IMR-90 (cell line): Measurements from ENCODE around the gene NIPSNAP3A. TPM values are rescaled to one million over a fixed set of nuclear protein-coding genes. Genes with fewer than 3 reads are reported as not detected.

Experiments
- ATAC-seq: fragments of 200-7000 bp; cut with Tn5 transposase; 2 replicates; pipeline ENCODE4 v1.9.1; 2020; ENCODE audit warnings: low read depth, mild to moderate bottlenecking, moderate library complexity
- BruUV-seq: library from RNA; stranded (reverse); fragments of 400-500 nt; replicated peaks from 2 replicates; lab custom pipeline; 2021; lab: Mats Ljungman, UMichigan
- CTCF ChIA-PET: fragments of 300-600 bp; formaldehyde crosslinking; extraction: SDS; loops from one replicate; lab custom pipeline; 2021; ENCODE audit warnings: antibody characterized with exemption; lab: Yijun Ruan, JAX
- POLR2A ChIA-PET: fragments of 300-600 bp; sonication (Branson Sonifier 250); formaldehyde crosslinking; loops from one replicate; lab custom pipeline; 2022; ENCODE audit warnings: antibody characterized with exemption; ENCODE audit not compliant: unreplicated experiment; lab: Charles Lee
- DNase-seq: peaks from one replicate; pipeline ENCODE4 v3.0.0; 2013
- H2AFZ ChIP-seq: replicated peaks from 2 replicates; pipeline ENCODE3; 2013; ENCODE audit warnings: low read length, mild to moderate bottlenecking; ENCODE audit not compliant: poor library complexity
- H2AK5ac ChIP-seq: 2 replicates; pipeline ENCODE4 v1.6.1; 2013; ENCODE audit warnings: low read depth, low read length, inconsistent platforms
- H2AK9ac ChIP-seq: replicated peaks from 2 replicates; pipeline ENCODE3; 2013; ENCODE audit warnings: mild to moderate bottlenecking, low read depth, low read length, moderate library complexity; ENCODE audit not compliant: poor library complexity
- H2BK120ac ChIP-seq: 2 replicates; pipeline ENCODE4 v1.6.1; 2013; ENCODE audit warnings: low read depth, low read length, inconsistent platforms
- H2BK15ac ChIP-seq: 3 replicates; pipeline ENCODE4 v1.6.1; 2013; ENCODE audit warnings: low read depth, low read length, inconsistent platforms
- H2BK20ac ChIP-seq: 2 replicates; pipeline ENCODE4 v1.6.1; 2013; ENCODE audit warnings: low read depth, mild to moderate bottlenecking, inconsistent platforms, low read length, moderate library complexity
- H2BK5ac ChIP-seq: 2 replicates; pipeline ENCODE4 v1.6.1; 2013; ENCODE audit warnings: mild to moderate bottlenecking, low read depth, low read length, inconsistent platforms; ENCODE audit not compliant: poor library complexity, severe bottlenecking
- H3K14ac ChIP-seq: replicated peaks from 2 replicates; pipeline ENCODE4 v1.6.1; 2013; ENCODE audit warnings: low read depth, low read length, inconsistent platforms
- H3K18ac ChIP-seq: 2 replicates; pipeline ENCODE4 v1.6.1; 2013; ENCODE audit warnings: low read depth, low read length, control low read depth
- H3K23ac ChIP-seq: 2 replicates; pipeline ENCODE4 v1.6.1; 2013; ENCODE audit warnings: low read depth, low read length, inconsistent platforms
- H3K27ac ChIP-seq: 2 replicates; pipeline ENCODE4 v1.5.1; 2013; ENCODE audit warnings: mild to moderate bottlenecking, control low read depth, low read length; ENCODE audit not compliant: insufficient read depth
- H3K27me3 ChIP-seq: 2 replicates; pipeline ENCODE4 v1.6.1; 2013; ENCODE audit warnings: low read length; ENCODE audit not compliant: control insufficient read depth, insufficient read depth
- H3K36me3 ChIP-seq: 2 replicates; pipeline ENCODE4 v1.6.1; 2013; ENCODE audit warnings: low read length, mixed read lengths; ENCODE audit not compliant: control insufficient read depth, insufficient read depth
- H3K4ac ChIP-seq: 2 replicates; pipeline ENCODE4 v1.6.1; 2013; ENCODE audit warnings: low read depth, low read length, inconsistent platforms
- H3K4me1 ChIP-seq: 2 replicates; pipeline ENCODE4 v1.6.1; 2013; ENCODE audit warnings: low read length, mixed read lengths; ENCODE audit not compliant: control insufficient read depth, insufficient read depth
- H3K4me2 ChIP-seq: 2 replicates; pipeline ENCODE4 v1.6.1; 2013; ENCODE audit warnings: low read depth, mild to moderate bottlenecking, control low read depth, low read length, moderate library complexity
- H3K4me3 ChIP-seq: 2 replicates; pipeline ENCODE4 v1.5.1; 2013; ENCODE audit warnings: low read depth, mild to moderate bottlenecking, control low read depth, low read length, moderate library complexity; ENCODE audit not compliant: insufficient read depth
- H3K56ac ChIP-seq: 2 replicates; pipeline ENCODE4 v1.6.1; 2013; ENCODE audit warnings: low read length, inconsistent platforms; ENCODE audit not compliant: insufficient read depth; ENCODE audit errors: extremely low read depth
- H3K79me1 ChIP-seq, 2 experiments: 2 replicates each; pipeline ENCODE4 v1.6.1; 2013; ENCODE audit warnings: low read length in 2 of 2, inconsistent platforms in 1 of 2, low read depth in 1 of 2
- H3K9ac ChIP-seq: 2 replicates; pipeline ENCODE4 v1.6.1; 2013; ENCODE audit warnings: low read depth, low read length, control low read depth
- H3K9me1 ChIP-seq: 2 replicates; pipeline ENCODE4 v1.6.1; 2013; ENCODE audit warnings: low read length, inconsistent platforms; ENCODE audit not compliant: insufficient read depth
- H3K9me3 ChIP-seq: 2 replicates; pipeline ENCODE4 v1.6.1; 2013; ENCODE audit warnings: low read length; ENCODE audit not compliant: control insufficient read depth, insufficient read depth
- H4K20me1 ChIP-seq: 2 replicates; pipeline ENCODE4 v1.6.1; 2013; ENCODE audit warnings: low read length, inconsistent platforms; ENCODE audit not compliant: insufficient read depth
- H4K5ac ChIP-seq: 2 replicates; pipeline ENCODE4 v1.6.1; 2013; ENCODE audit warnings: mild to moderate bottlenecking, low read depth, low read length, control low read depth
- H4K8ac ChIP-seq, 2 experiments: 2 replicates each; pipeline ENCODE4 v1.6.1; 2013; ENCODE audit warnings: low read depth in 2 of 2, low read length in 2 of 2, control low read depth in 1 of 2, inconsistent platforms in 1 of 2
- H4K91ac ChIP-seq: 2 replicates; pipeline ENCODE4 v1.6.1; 2013; ENCODE audit warnings: low read depth, low read length, inconsistent platforms; ENCODE audit not compliant: insufficient read depth
- BHLHE40 ChIP-seq: fragments of 150-350 bp; IDR thresholded peaks from 2 replicates; pipeline ENCODE4 v1.6.1; 2016; ENCODE audit warnings: mild to moderate bottlenecking, low read depth, low read length
- CEBPB ChIP-seq: IDR thresholded peaks from 2 replicates; pipeline ENCODE4 v1.6.1; 2012; ENCODE audit warnings: low read depth, low read length, improper control_type of control experiment
- CHD1 ChIP-seq: IDR thresholded peaks from 2 replicates; pipeline ENCODE4 v1.6.1; 2012; ENCODE audit warnings: low read depth, low read length, improper control_type of control experiment
- ELK1 ChIP-seq: fragments of 150-350 bp; IDR thresholded peaks from 2 replicates; pipeline ENCODE4 v1.6.1; 2016; ENCODE audit warnings: low read depth, mild to moderate bottlenecking, low read length, moderate library complexity, borderline replicate concordance
- FOS ChIP-seq: fragments of 150-350 bp; IDR thresholded peaks from 2 replicates; pipeline ENCODE4 v1.6.1; 2016; ENCODE audit warnings: low read depth, low read length
- MAFK ChIP-seq: IDR thresholded peaks from 2 replicates; pipeline ENCODE4 v1.6.1; 2012; ENCODE audit warnings: low read depth, low read length, improper control_type of control experiment
- MXI1 ChIP-seq: IDR thresholded peaks from 2 replicates; pipeline ENCODE4 v1.6.1; 2012; ENCODE audit warnings: low read depth, mild to moderate bottlenecking, low read length, moderate library complexity, borderline replicate concordance
- POLR2A ChIP-seq: IDR thresholded peaks from 2 replicates; pipeline ENCODE4 v1.6.1; 2012; ENCODE audit warnings: mild to moderate bottlenecking, low read depth, low read length
- RAD21 ChIP-seq: IDR thresholded peaks from 2 replicates; pipeline ENCODE4 v1.6.1; 2012; ENCODE audit warnings: low read length, improper control_type of control experiment
- RCOR1 ChIP-seq: IDR thresholded peaks from 2 replicates; pipeline ENCODE4 v1.6.1; 2012; ENCODE audit warnings: mild to moderate bottlenecking, low read length, improper control_type of control experiment; ENCODE audit not compliant: insufficient replicate concordance
- SMC3 ChIP-seq: fragments of 150-350 bp; IDR thresholded peaks from 2 replicates; pipeline ENCODE4 v1.6.1; 2016; ENCODE audit warnings: low read depth, mild to moderate bottlenecking, antibody characterized with exemption, low read length, moderate library complexity
- WGBS, 2 experiments: methylation state at CpG; one replicate each; pipeline versions ENCODE4 v1.1.5 to v1.1.7; 2013; ENCODE audit warnings: missing lambda C conversion rate in 2 of 2; ENCODE audit not compliant: insufficient read length in 1 of 2; ENCODE audit errors: extremely low coverage in 2 of 2; 5-methylcytosine and 5-hydroxymethylcytosine counted together
- dilution Hi-C: fragments of 300-500 bp; cut with HindIII; formaldehyde crosslinking; loops from one replicate; pipeline ENCODE4 v1.14.3; 2018; ENCODE audit warnings: low sequenced_read_pairs; ENCODE audit not compliant: unreplicated experiment
- in situ Hi-C: fragments of 300-500 bp; cut with MboI; formaldehyde crosslinking; loops from 3 replicates; pipeline ENCODE4 v1.14.3; 2019; ENCODE audit warnings: low sequenced_read_pairs, inconsistent platforms, mixed read lengths
- intact Hi-C: fragments of 100-400 bp; cut with micrococcal nuclease; formaldehyde crosslinking; loops from 2 replicates; pipeline ENCODE4 v1.10.0; 2022
- polyA plus RNA-seq, 3 experiments: library from polyadenylated mRNA; depleted of rRNA; stranded (reverse); fragments of >200 nt; gene quantifications; 2 replicates each; pipeline ENCODE4 v1.2.3, GENCODE V29; 2012; ENCODE audit warnings: low replicate concordance in 1 of 3
- total RNA-seq: library from RNA; depleted of rRNA; stranded (reverse); fragments of >200 nt; gene quantifications from 2 replicates; pipeline ENCODE4 v1.2.3, GENCODE V29; 2012

The NIPSNAP3A gene
- total and polyA plus RNA-seq, 2 of the 4 experiments (the other 2 are of a cell fraction), result 21.4 to 32.1 TPM

DNA sequence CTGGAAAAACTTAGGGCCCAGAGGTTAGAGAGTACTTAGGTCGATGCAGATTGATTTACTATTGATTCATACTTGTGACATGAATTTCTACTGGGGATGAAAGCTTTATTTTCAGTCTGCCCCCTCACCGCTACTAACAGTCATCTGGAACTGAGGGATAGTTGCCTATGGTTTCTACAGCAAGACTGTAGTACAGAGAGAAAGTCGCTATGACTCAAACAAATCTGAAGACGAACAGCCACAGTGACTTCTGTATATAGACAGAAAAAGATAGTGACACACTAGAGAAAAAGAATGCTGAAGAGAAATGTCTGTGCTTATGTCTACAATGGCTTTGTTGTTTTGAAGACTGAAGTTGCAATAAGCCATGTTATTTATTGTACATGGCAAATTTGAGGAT is 35.9 kb upstream of the NIPSNAP3A start:
- CTCF ChIA-PET, result no interaction called here
- Histone ChIP-seq H4K5ac (no peak overlapping the region), H3K79me1 (no peaks in the 10 kb centered on the region)

More for the DNA sequence above, 35.9 kb upstream of the NIPSNAP3A start:
- Histone ChIP-seq H2BK15ac (no peak overlapping the region), H4K20me1 (no peaks in the 10 kb centered on the region), H2AK5ac (no peak overlapping the region), H3K14ac (no peak overlapping the region), H3K27ac (no peak overlapping the region), H2BK5ac (no peak overlapping the region), H3K27me3 (no peaks in the 10 kb centered on the region), H2AFZ (no peak overlapping the region), H3K9ac (no peak overlapping the region), H3K4me2 (no peak overlapping the region), H3K9me1 (no peaks in the 10 kb centered on the region), H3K18ac (no peak overlapping the region), H2BK120ac (no peak overlapping the region), H3K4me3 (no peak overlapping the region), H3K23ac (no peak overlapping the region), H3K56ac (no peak overlapping the region), H3K9me3 (no peaks in the 10 kb centered on the region), H3K4me1 (no peaks in the 10 kb centered on the region), H3K4ac (no peak overlapping the region), H4K8ac (no peak overlapping the region), H2AK9ac (no peak overlapping the region), H2BK20ac (no peak overlapping the region), H4K91ac (no peak overlapping the region), H3K36me3 (no peaks in the 10 kb centered on the region)
- POLR2A ChIA-PET, result no interaction called here
- BruUV-seq, result no TSS peak
- in situ Hi-C loops, result no loop called here
- dilution Hi-C loops, result no loop called here
- no CpG with 5 or more reads among the region's 4 CpGs for WGBS, 2 experiments
- ATAC-seq, result no peak
- intact Hi-C loops, result no loop called here
- TF ChIP-seq MAFK (no peak), SMC3 (no peak), MXI1 (no peak), RAD21 (no peak), POLR2A (no peak), CEBPB (no peak), FOS (no peak), BHLHE40 (no peak), ELK1 (no peak), CHD1 (no peak), RCOR1 (no peak)
- no peak for DNase-seq
